HFF-Myc (cell line): Measurements from ENCODE around the gene IRGC.

Experiments used
- DNase-seq: peaks from one replicate; pipeline ENCODE4 v3.0.0-alpha.2; 2011; ENCODE audit warnings: low read depth; ENCODE audit errors: extremely low read depth
- H3K4me3 ChIP-seq: replicated peaks from 2 replicates; pipeline ENCODE4 v1.5.1; 2011; ENCODE audit warnings: low read depth, mild to moderate bottlenecking, control low read depth, low read length
- CTCF ChIP-seq: IDR thresholded peaks from 2 replicates; pipeline ENCODE4 v1.5.1; 2012; ENCODE audit warnings: mild to moderate bottlenecking, low read depth, low read length, control low read depth; ENCODE audit errors: missing control alignments

IRGC gene

GRCh38 chr19:43699506-43700394, 16.1 kb upstream of the IRGC start:
- TF ChIP-seq CTCF: no peak
- H3K4me3 ChIP-seq: peak overlapping the region; percentile 11
- peak; percentile 27 for DNase-seq

GRCh38 chr19:43700395-43701000, 15.4 kb upstream of the IRGC start:
- DNase-seq: peak; percentile 73

GRCh38 chr19:43704002-43704705, 11.7 kb upstream of the IRGC start:
- TF ChIP-seq CTCF: no peak

More at GRCh38 chr19:43700395-43701000, 15.4 kb upstream of the IRGC start:
- H3K4me3 ChIP-seq: peak overlapping the region; percentile 28
- no peak for TF ChIP-seq CTCF

GRCh38 chr19:43705729-43706128, 10.1 kb upstream of the IRGC start:
- H3K4me3 ChIP-seq: no peak overlapping the region
- TF ChIP-seq CTCF: no peak
- DNase-seq: no peak

More at GRCh38 chr19:43704002-43704705, 11.7 kb upstream of the IRGC start:
- H3K4me3 ChIP-seq: no peak overlapping the region
- DNase-seq: no peak

- TF ChIP-seq CTCF: no peak
- no peak overlapping the region for H3K4me3 ChIP-seq
- no peak for DNase-seq
Observed at GRCh38 chr19:43707158-43707712, 8.6 kb upstream of the IRGC start.

GRCh38 chr19:43708716-43709115, 7.2 kb upstream of the IRGC start:
- TF ChIP-seq CTCF: no peak
- H3K4me3 ChIP-seq: no peak overlapping the region
- DNase-seq: no peak
